Spleen (tissue), 11 donors: ENCODE measurements around the gene SLC5A4. TPM values are rescaled to one million over a fixed set of nuclear protein-coding genes. Genes with fewer than 3 reads are reported as not detected.

Experiments used
- DNase-seq: peaks from one replicate; pipeline ENCODE4 v3.0.0-alpha.2; 2020
- H3K27ac ChIP-seq, 8 donors: fragments of 200-600 bp; sonication (generic) in 7 of 8; 1 replicate in 4 of 8; 2 replicates in 4 of 8; pipeline versions ENCODE4 v1.5.0 to v1.8.0; 2016 to 2021; ENCODE audit warnings: inconsistent platforms in 4 of 8, mild to moderate bottlenecking in 4 of 8, moderate library complexity in 1 of 8
- H3K27me3 ChIP-seq, 7 donors: fragments of 200-600 bp; sonication (generic) in 6 of 7; replicated peaks in 1 of 7; 1 replicate in 4 of 7; 2 replicates in 3 of 7; pipeline versions ENCODE4 v1.5.0 to v1.8.0; 2016 to 2021; ENCODE audit warnings: inconsistent platforms in 3 of 7, mild to moderate bottlenecking in 1 of 7
- H3K36me3 ChIP-seq, 6 donors: fragments of 200-600 bp; sonication (generic) in 5 of 6; 1 replicate in 4 of 6; 2 replicates in 2 of 6; pipeline versions ENCODE4 v1.5.0 to v1.8.0; 2016 to 2021; ENCODE audit warnings: inconsistent platforms in 2 of 6
- H3K4me1 ChIP-seq, 6 donors: fragments of 200-600 bp; sonication (generic) in 5 of 6; 1 replicate in 3 of 6; 2 replicates in 3 of 6; pipeline versions ENCODE4 v1.5.0 to v1.8.0; 2016 to 2021; ENCODE audit warnings: inconsistent platforms in 3 of 6
- H3K4me3 ChIP-seq, 8 donors: fragments of 200-600 bp; sonication (generic) in 7 of 8; 1 replicate in 4 of 8; 2 replicates in 4 of 8; pipeline versions ENCODE4 v1.5.0 to v1.8.0; 2016 to 2021; ENCODE audit warnings: inconsistent platforms in 4 of 8, mild to moderate bottlenecking in 4 of 8, moderate library complexity in 2 of 8
- H3K9me3 ChIP-seq, 8 donors: fragments of 200-600 bp; sonication (generic) in 7 of 8; 1 replicate in 4 of 8; 2 replicates in 4 of 8; pipeline versions ENCODE4 v1.5.0 to v1.8.0; 2016 to 2021; ENCODE audit warnings: inconsistent platforms in 4 of 8
- CTCF ChIP-seq, 11 experiments: fragments of 200-600 bp in 7 of 11; fragments of 450-650 bp in 4 of 11; sonication (generic) in 4 of 11; IDR thresholded peaks in 8 of 11; conservative IDR thresholded peaks in 3 of 11; 1 replicate in 7 of 11; 2 replicates in 4 of 11; pipeline versions ENCODE4 v1.4.0 to v1.8.0; 2016 to 2021; ENCODE audit warnings: antibody characterized with exemption in 11 of 11, inconsistent platforms in 4 of 11, mild to moderate bottlenecking in 1 of 11
- POLR2A ChIP-seq, 3 donors: fragments of 450-650 bp; IDR thresholded peaks; one replicate each; pipeline ENCODE4 v1.5.1; 2017; ENCODE audit warnings: antibody characterized with exemption in 3 of 3, mild to moderate bottlenecking in 1 of 3
- POLR2AphosphoS5 ChIP-seq, 3 donors: sonication (generic); formaldehyde crosslinking; IDR thresholded peaks; one replicate each; pipeline ENCODE4 v1.5.1; 2017; ENCODE audit warnings: antibody characterized with exemption in 3 of 3
- WGBS, 5 donors: extraction: QIAGEN DNeasy Blood & Tissue Kit in 3 of 5; methylation state at CpG; one replicate each; pipeline versions ENCODE4 v1.1.5 to v1.1.7; 2013 to 2018; 5-methylcytosine and 5-hydroxymethylcytosine counted together
- intact Hi-C: fragments of 100-400 bp; cut with DNase I; formaldehyde crosslinking; loops from one replicate; pipeline ENCODE4 v1.15.0; 2023; ENCODE audit warnings: low total_unique reads
- polyA plus RNA-seq, 3 donors: library from polyadenylated mRNA; stranded (reverse); fragments of 200-250 nt; gene quantifications; one replicate each; pipeline ENCODE4 v1.2.1, GENCODE V29; 2013
- total RNA-seq, 7 donors: library from RNA; depleted of rRNA in 3 of 7; stranded (reverse); fragments of >200 nt in 3 of 7; fragmentation: NEBNext Ultra II Directional in 4 of 7; extraction: Animal tissue kit (Norgen Biotek cat#: 25700) in 4 of 7; gene quantifications; one replicate each; pipeline versions ENCODE4 v1.1.0 to v1.2.1, GENCODE V29; 2016 to 2021
- donor health status: healthy with polysubstance abuse.
- donor health status: DM: no; HTN: no; CAD: no; lungs with moderate emphysema.
- donor health status: DM: no; HTN: no; CAD: no.
- donor health status: Bipolar disorder and iron deficiency.
- donor health status: healthy.
- donor health status: DM: no; HTN: no; CAD: no.
- donor health status: DM: yes; HTN: yes; CAD: no.

Gene SLC5A4
- total and polyA plus RNA-seq, 10 donors = 0.03 to 3.6 (median 0.51) TPM

GRCh38 chr22:32245042-32245441, 10.1 kb downstream of the SLC5A4 start:
- Histone ChIP-seq H3K27ac (no peak overlapping the region), H3K27me3 (peaks cover 0 to 12% (median 0%) of the 10 kb centered on the region in 7 donors), H3K9me3 (no peaks in the 10 kb centered on the region), H3K4me3 (no peak overlapping the region), H3K36me3 (no peaks in the 10 kb centered on the region), H3K4me1 (no peaks in the 10 kb centered on the region)
- 82 to 87% (median 85%) methylated on average over 3 of the region's 3 CpGs for WGBS, 5 donors
- TF ChIP-seq POLR2A (IDR thresholded peaks at IDR 0.05) (no peak), CTCF (IDR thresholded peaks at IDR 0.05 in 8 of 11, conservative IDR thresholded peaks at IDR 0.05 in 3 of 11) (no peak), POLR2AphosphoS5 (IDR thresholded peaks at IDR 0.05) (no peak)
- DNase-seq = no peak
- intact Hi-C loops = no loop called here

- WGBS, 5 donors = 89 to 96% (median 94%) methylated on average over 1 of the region's 1 CpG
- DNase-seq = no peak
- intact Hi-C loops = no loop called here
- Histone ChIP-seq H3K9me3 (no peaks in the 10 kb centered on the region), H3K36me3 (no peaks in the 10 kb centered on the region), H3K4me3 (no peak overlapping the region), H3K4me1 (no peaks in the 10 kb centered on the region), H3K27me3 (peaks cover 0 to 8% (median 0%) of the 10 kb centered on the region in 7 donors), H3K27ac (no peak overlapping the region)
- no peak for TF ChIP-seq POLR2A (IDR thresholded peaks at IDR 0.05)
These were observed 10.6 kb downstream of the SLC5A4 start for GRCh38 chr22:32244547-32244946.

- no peaks in the 10 kb centered on the region for H3K4me1 ChIP-seq
- no peak for TF ChIP-seq CTCF (IDR thresholded peaks at IDR 0.05 in 8 of 11, conservative IDR thresholded peaks at IDR 0.05 in 3 of 11)
- no peak for TF ChIP-seq POLR2AphosphoS5 (IDR thresholded peaks at IDR 0.05)
- TF ChIP-seq POLR2A (IDR thresholded peaks at IDR 0.05) = no peak
- intact Hi-C loops = no loop called here
- no peaks in the 10 kb centered on the region for H3K36me3 ChIP-seq
- WGBS, 5 donors = 74 to 83% (median 80%) methylated on average over 2 of the region's 2 CpGs
- no peak overlapping the region for H3K4me3 ChIP-seq
- no peaks in the 10 kb centered on the region for H3K27me3 ChIP-seq
- no peak overlapping the region for H3K27ac ChIP-seq
- H3K9me3 ChIP-seq = no peaks in the 10 kb centered on the region
- DNase-seq = no peak
These were observed 14.7 kb downstream of the SLC5A4 start for GRCh38 chr22:32240461-32240860.

- no peaks in the 10 kb centered on the region for H3K36me3 ChIP-seq
- 81 to 100% (median 86%) methylated on average over 1 of the region's 1 CpG for WGBS, 5 donors
- intact Hi-C loops = no loop called here
- H3K9me3 ChIP-seq = no peaks in the 10 kb centered on the region
- no peak overlapping the region for H3K27ac ChIP-seq
- peaks cover 0 to 15% (median 0%) of the 10 kb centered on the region in 7 donors for H3K27me3 ChIP-seq
- TF ChIP-seq CTCF (IDR thresholded peaks at IDR 0.05 in 8 of 11, conservative IDR thresholded peaks at IDR 0.05 in 3 of 11) (no peak), POLR2A (IDR thresholded peaks at IDR 0.05) (no peak), POLR2AphosphoS5 (IDR thresholded peaks at IDR 0.05) (no peak)
- H3K4me3 ChIP-seq = no peak overlapping the region
- no peaks in the 10 kb centered on the region for H3K4me1 ChIP-seq
- DNase-seq = no peak
These were observed 17.2 kb downstream of the SLC5A4 start for GRCh38 chr22:32237906-32238305.

- DNase-seq = no peak
- Histone ChIP-seq H3K4me1 (no peaks in the 10 kb centered on the region), H3K27ac (no peak overlapping the region), H3K36me3 (no peaks in the 10 kb centered on the region), H3K9me3 (no peaks in the 10 kb centered on the region), H3K27me3 (peaks cover 0 to 18% (median 0%) of the 10 kb centered on the region in 7 donors), H3K4me3 (no peak overlapping the region)
- no peak for TF ChIP-seq POLR2A (IDR thresholded peaks at IDR 0.05)
- no peak for TF ChIP-seq POLR2AphosphoS5 (IDR thresholded peaks at IDR 0.05)
- TF ChIP-seq CTCF (IDR thresholded peaks at IDR 0.05 in 8 of 11, conservative IDR thresholded peaks at IDR 0.05 in 3 of 11) = no peak
- 79 to 87% (median 83%) methylated on average over 8 of the region's 8 CpGs for WGBS, 5 donors
- intact Hi-C loops = no loop called here
These were observed 18.2 kb downstream of the SLC5A4 start for GRCh38 chr22:32236970-32237369.
